SK-N-SH (cell line): ENCODE measurements around the gene OTOP2.

Source experiments
- FOXJ3 ChIP-seq: sonication (generic); formaldehyde crosslinking; IDR thresholded peaks from 2 replicates; pipeline ENCODE4 v1.5.1; 2020; ENCODE audit warnings: mild to moderate bottlenecking, missing genetic modification reagents
- FOXM1 ChIP-seq: IDR thresholded peaks from 2 replicates; pipeline ENCODE4 v1.4.0; 2012; ENCODE audit warnings: low read depth, mild to moderate bottlenecking
- GABPA ChIP-seq: IDR thresholded peaks from 2 replicates; pipeline ENCODE4 v1.4.0; 2012; ENCODE audit warnings: low read depth, mild to moderate bottlenecking
- NFIC ChIP-seq: IDR thresholded peaks from 2 replicates; pipeline ENCODE4 v1.4.0; 2012; ENCODE audit warnings: borderline replicate concordance
- NRF1 ChIP-seq: IDR thresholded peaks from 2 replicates; pipeline ENCODE4 v1.6.1; 2012; ENCODE audit warnings: low read depth, mild to moderate bottlenecking, low read length
- POLR2AphosphoS5 ChIP-seq: IDR thresholded peaks from 2 replicates; pipeline ENCODE4 v1.6.1; 2012; ENCODE audit warnings: low read depth, low read length
- RFX5 ChIP-seq: IDR thresholded peaks from 2 replicates; pipeline ENCODE4 v1.6.1; 2012; ENCODE audit warnings: mild to moderate bottlenecking, improper control_type of control experiment, low read length
- SIN3A ChIP-seq: IDR thresholded peaks from 2 replicates; pipeline ENCODE4 v1.6.1; 2012; ENCODE audit warnings: low read depth, mild to moderate bottlenecking, low read length, moderate library complexity, borderline replicate concordance
- YY1 ChIP-seq: IDR thresholded peaks from 2 replicates; pipeline ENCODE4 v1.4.0; 2012; ENCODE audit warnings: low read depth, mild to moderate bottlenecking
- TF ChIP-seq, protein P1 (sequence below): fragments of 200-600 bp; sonication (generic); IDR thresholded peaks from 2 replicates; pipeline ENCODE4 v1.6.1; 2017; ENCODE audit warnings: antibody characterized with exemption, mild to moderate bottlenecking, moderate library complexity
- TF ChIP-seq, protein P2 (sequence below): IDR thresholded peaks from 2 replicates; pipeline ENCODE4 v1.6.1; 2012; ENCODE audit warnings: mild to moderate bottlenecking, low read depth, low read length, moderate library complexity
- TF ChIP-seq, protein P3 (sequence below): IDR thresholded peaks from 2 replicates; pipeline ENCODE4; 2012

DNA sequence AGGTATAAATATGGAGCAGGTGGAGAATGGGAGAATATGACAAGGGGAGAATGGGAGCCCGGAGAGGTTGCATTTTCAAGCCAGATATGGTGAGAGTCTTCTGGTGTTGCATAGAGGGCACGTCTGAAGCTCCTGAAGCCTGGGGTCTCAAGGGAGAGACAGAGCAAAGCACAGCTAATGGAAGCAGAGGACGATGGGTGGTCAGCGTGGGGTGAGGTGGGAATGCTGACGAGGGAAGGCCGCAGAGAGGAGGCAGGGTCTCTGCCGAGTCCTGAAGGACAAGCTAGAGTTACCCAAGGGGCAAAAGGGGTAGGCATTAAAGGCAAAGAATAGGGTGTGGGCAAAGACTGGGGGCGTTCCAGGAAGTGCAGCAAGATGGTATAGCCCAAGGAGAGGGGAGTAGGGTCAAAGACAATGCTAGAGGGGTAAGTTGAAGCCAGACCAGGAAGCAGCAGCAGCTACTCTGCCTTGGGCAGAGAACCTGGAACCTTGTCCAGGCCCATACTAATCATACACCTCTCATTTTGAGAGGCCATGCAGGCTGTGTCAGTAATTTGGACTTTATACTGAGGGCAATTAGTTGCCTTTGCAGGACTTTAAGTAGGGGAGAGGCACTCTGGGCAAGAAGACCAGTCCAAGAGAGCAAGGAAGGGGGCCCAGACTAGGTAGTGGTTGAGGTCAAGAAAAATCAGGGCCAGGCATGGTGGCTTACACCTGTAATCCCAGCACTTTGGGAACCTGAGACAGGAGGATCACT, 14.3 kb downstream of the OTOP2 start:
- TF ChIP-seq RFX5 (no peak), FOXM1 (no peak), GABPA (no peak), NRF1 (no peak), FOXJ3 (CRISPR knock-in tag) (no peak), YY1 (no peak), POLR2AphosphoS5 (no peak), SIN3A (no peak), NFIC (no peak)
- TF ChIP-seq, protein P1, sequence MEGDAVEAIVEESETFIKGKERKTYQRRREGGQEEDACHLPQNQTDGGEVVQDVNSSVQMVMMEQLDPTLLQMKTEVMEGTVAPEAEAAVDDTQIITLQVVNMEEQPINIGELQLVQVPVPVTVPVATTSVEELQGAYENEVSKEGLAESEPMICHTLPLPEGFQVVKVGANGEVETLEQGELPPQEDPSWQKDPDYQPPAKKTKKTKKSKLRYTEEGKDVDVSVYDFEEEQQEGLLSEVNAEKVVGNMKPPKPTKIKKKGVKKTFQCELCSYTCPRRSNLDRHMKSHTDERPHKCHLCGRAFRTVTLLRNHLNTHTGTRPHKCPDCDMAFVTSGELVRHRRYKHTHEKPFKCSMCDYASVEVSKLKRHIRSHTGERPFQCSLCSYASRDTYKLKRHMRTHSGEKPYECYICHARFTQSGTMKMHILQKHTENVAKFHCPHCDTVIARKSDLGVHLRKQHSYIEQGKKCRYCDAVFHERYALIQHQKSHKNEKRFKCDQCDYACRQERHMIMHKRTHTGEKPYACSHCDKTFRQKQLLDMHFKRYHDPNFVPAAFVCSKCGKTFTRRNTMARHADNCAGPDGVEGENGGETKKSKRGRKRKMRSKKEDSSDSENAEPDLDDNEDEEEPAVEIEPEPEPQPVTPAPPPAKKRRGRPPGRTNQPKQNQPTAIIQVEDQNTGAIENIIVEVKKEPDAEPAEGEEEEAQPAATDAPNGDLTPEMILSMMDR: no peak
- TF ChIP-seq, protein P2, sequence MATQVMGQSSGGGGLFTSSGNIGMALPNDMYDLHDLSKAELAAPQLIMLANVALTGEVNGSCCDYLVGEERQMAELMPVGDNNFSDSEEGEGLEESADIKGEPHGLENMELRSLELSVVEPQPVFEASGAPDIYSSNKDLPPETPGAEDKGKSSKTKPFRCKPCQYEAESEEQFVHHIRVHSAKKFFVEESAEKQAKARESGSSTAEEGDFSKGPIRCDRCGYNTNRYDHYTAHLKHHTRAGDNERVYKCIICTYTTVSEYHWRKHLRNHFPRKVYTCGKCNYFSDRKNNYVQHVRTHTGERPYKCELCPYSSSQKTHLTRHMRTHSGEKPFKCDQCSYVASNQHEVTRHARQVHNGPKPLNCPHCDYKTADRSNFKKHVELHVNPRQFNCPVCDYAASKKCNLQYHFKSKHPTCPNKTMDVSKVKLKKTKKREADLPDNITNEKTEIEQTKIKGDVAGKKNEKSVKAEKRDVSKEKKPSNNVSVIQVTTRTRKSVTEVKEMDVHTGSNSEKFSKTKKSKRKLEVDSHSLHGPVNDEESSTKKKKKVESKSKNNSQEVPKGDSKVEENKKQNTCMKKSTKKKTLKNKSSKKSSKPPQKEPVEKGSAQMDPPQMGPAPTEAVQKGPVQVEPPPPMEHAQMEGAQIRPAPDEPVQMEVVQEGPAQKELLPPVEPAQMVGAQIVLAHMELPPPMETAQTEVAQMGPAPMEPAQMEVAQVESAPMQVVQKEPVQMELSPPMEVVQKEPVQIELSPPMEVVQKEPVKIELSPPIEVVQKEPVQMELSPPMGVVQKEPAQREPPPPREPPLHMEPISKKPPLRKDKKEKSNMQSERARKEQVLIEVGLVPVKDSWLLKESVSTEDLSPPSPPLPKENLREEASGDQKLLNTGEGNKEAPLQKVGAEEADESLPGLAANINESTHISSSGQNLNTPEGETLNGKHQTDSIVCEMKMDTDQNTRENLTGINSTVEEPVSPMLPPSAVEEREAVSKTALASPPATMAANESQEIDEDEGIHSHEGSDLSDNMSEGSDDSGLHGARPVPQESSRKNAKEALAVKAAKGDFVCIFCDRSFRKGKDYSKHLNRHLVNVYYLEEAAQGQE: no peak
- TF ChIP-seq, protein P3, sequence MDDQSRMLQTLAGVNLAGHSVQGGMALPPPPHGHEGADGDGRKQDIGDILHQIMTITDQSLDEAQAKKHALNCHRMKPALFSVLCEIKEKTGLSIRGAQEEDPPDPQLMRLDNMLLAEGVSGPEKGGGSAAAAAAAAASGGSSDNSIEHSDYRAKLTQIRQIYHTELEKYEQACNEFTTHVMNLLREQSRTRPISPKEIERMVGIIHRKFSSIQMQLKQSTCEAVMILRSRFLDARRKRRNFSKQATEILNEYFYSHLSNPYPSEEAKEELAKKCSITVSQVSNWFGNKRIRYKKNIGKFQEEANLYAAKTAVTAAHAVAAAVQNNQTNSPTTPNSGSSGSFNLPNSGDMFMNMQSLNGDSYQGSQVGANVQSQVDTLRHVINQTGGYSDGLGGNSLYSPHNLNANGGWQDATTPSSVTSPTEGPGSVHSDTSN: no peak
